Kidney capillary endothelial cell (primary cell): ENCODE measurements around the gene HPX.

ENCODE experiments used
- DNase-seq: peaks from one replicate; pipeline ENCODE4 v3.0.0-alpha.2; 2018; ENCODE audit warnings: low spot score

HPX gene

DNA sequence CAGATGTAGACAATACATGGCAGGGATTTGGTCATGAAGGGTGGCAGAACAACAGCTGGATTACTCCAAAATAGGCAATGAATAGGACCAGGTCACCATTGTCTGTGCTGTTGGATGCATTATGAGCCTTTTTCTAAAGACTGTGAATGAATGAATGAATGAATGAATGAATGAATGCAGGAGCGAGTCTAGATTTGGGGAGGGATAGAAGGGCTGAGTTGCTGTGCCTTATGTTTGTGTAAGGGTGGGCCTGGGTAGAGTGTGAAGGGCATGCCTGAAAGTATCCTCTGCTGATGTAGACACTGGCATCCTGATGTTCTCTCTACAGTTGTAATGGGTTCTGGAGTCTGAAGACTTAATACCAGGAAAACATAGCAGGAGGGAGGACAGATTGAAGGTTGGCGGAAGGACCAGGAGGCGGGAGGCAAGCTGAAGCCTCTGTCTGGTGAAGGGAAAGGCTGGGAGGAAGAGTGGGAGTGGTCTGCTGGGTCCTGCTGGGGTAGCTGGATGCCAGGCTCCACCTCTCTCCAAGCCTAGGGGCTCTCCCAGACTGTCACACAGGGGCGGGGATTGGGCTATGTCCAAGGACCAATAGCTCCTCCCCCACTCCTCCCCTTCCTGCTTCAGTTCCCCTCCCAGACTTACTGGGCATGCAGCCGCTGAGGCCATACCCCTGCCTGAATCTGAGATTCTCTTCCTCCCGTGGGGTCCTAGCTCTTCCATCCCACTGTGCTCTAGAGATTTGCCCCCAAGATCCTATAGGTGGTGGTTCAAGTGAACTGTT is 28.1 kb upstream of the HPX start:
- peak; percentile 82 for DNase-seq

DNA sequence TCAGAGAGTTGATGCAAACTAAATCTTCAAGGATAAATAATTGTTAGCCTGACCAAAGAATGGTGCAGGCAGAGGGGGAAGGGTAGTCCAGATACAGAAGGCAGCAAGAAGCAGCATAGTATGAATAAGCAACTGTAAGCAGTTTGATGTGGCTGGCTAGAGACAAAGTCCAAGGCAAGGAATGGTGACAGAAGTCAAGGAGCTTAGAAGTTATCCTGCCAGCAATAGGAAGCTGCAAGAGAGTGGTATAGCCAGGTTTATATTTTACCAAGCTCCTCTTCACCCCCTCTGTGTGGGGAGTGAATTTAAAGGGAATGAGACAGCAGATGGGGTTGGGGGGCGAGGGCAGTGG is 18.3 kb upstream of the HPX start:
- no peak for DNase-seq

DNA sequence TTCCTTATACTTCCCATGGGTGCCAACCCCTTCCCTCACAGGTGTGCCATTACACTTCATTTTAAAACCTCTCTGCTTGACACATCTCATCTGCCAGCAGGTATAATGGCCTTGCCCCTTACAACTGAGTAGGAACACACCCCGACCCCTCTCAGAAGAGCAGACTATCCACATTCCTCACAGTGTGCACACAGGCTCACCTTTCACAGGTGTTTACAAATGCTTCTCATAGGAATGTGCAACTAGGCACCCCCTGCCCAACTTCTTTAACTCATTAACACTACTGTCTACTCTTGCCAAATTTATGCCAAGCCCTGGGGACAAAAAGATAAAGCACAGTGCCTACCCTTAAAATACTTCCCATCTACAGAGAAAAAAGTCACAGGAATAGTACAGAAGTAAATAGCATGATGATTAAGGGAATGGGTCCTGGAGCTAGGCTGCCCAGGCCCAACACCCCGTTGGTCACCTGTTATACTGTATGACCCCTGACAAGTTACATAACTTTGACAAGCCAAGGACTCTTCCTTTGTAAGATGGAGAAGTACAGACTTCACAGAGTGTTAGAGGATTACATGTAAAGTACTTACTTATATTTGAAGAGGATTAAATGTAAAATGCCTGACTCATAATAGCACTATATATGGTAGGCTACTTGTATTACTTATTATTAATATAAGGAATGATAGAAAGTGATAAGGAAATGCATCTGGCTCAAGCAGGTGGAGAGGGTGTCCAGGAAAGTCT is 17.7 kb upstream of the HPX start:
- DNase-seq, result no peak

DNA sequence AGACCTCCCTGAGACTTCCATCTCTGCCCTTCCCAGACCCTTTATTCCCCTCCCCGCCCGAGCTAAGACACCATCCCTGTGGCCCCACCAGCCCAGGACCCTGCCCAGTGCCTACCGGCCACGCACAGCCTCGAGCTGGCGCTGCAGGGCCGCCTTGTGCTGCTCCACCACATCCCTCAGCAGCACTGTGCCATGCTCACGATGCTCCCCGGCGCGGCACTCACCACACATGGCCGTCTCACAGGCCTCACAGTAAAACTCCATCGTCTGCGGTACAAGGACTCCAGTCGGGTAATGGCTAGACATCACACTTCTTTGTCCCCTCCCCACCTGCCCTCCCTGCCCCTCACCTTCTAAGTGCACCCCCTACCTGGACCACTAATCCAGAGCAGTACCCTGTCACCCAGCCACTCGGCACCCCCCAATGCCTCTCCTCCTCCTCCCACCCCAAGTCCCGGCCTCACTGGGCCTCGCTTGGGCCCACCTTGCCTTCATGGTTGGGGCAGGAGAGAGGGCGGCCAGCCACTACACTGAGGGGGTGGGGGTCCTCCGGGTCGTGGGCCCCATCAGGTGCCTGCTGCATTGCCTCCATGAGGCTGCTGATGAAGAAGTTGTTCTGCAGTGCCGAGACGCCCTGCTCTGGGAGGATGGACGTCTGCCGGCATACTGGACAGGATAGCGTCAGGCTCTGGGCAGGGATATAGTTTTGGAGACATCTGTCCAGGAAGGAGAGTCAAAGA is 17.0 kb upstream of the HPX start:
- no peak for DNase-seq

DNA sequence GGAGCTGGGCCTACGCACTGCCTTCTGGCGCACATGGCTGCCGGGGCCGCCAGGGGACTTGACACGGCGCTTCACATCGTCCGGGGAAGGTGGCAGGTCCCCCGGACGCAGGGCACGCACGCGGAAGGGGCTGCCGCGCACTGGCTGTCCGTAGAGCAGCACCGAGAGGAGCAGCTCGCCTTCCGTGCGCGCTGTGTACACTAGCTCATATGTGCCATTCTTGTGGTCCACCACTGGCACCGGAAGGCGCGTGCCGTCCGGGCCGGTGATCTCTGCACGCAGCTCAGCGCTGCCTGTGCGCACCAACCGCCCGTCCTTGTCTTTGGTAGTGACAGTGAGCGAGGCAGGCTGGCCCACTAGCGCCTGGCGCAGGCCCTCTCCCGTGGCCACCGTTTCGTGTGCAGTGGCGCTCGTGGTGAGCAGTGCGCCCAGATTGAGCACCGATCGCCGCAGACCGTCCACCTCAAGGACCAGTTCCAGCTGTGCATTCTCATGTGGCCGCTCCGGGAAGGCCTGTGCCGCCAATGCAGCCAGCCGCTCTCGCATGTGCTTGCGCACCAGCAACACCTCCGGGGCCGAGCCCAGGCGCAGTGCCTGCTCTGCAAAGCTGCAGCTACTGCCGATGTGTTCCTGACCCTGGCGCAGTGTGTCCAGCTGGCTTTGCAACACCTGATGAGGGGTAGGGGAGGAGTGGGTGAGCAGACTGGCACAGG is 15.7 kb upstream of the HPX start:
- DNase-seq, result no peak

DNA sequence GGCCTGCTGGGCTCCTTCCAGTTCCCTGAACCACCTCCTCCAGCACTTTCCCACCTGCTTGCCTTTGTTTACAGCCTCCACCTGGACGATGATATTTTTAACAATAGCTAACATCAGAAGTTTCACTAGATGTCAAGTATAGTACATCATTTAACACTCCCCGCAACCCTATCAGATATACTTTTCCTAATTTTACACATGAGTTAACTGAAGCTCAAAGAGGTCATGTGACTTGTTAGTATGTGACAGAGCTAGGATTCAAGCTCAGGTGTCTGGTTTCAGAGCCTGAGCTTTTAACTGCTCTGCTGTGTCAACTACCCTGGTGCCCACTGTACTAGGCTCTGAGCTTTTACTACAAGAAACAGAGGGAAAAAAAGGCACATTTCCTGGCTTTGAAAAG is 14.3 kb upstream of the HPX start:
- no peak for DNase-seq

DNA sequence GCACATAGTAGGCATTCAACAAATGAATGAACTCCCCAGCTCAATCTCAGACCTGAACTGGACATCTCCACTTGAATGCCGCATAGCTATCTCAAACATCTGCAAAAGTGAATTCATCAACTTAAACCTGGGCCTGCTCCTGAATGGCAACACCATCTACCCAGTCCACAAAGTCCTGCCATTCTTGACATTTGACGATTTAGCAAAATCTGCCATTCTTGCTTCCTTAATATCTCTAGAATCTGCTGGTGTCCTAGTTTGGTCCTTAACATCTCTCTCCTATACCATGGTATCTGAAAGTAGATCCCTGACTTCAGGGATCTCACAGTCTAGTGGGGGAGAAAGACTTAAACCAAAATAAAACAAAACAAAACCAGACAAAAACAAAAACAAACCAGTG is 12.4 kb upstream of the HPX start:
- no peak for DNase-seq

DNA sequence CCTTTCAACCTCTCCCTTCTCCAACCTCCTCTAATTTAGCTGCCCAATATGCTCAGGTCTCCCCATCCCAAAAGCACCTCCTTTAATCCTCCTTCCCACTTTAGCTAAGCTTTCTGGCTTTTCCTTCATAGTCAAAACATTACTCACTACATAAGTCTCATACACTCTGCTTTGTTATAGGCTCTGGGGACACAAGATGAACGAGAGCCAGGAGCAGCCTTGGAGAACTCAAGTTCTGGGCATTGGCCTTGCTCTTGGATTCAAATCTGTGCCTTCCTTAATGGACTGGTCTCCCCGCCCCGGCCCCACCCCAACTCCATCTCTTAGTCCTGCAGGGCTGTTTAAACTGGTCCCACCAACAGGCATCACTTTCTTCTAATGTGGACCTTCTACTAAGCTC is 11.4 kb upstream of the HPX start:
- DNase-seq, result no peak

DNA sequence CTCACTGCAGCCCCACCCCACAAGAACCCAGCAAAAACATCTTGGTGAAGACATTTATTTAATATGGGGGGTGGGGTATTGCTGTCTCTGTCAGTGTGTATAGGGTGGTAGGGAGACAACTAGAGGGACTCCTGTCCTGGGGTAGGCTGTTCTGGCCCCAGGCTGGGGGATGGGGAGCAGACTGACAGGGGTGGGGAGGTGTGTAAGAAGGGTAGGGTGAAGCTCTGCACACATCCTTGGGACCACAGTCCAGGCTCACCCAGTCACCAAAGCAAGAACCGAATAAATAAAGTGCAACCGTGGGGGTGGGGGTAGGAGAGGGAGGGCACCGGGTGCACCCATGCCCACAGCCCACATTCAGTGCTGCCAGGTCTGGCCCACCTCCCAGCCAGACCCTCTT is 7.8 kb upstream of the HPX start:
- no peak for DNase-seq

DNA sequence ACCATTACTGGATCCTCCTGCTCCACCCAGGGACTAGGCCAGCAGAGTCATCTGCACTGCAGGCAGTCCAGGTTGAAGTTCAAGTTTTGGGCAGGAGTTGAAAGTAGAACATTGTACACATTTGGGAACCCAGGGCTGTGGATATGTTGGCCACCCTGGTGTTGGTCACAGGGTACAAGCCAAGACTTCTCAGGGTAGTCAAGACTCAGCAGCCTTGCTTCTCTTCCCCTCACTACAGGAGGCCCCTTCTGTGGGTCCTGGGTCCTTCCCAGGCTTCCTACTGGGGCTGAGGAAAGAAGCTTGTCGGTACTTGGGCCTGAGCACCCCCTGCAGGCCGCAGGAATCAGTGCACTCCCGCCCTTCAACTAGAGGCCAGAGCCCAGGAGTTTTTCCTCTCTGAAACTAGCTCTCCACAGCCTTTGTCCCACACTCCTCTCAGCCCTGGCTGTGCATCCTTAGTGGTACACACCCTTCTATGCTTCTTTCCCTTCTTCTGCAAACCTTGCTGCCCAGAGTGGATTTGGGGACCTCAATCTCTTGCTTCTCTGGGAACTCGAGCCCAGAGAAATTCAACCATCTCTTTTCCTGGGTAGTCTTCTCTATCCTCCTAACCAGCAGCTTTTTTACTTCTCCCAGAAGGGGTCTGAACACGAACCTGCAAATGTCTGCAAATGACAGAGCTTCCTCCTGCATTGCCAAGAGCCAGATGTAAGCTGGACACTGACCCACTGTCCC is 2.6 kb upstream of the HPX start:
- DNase-seq, result peak; percentile 30

DNA sequence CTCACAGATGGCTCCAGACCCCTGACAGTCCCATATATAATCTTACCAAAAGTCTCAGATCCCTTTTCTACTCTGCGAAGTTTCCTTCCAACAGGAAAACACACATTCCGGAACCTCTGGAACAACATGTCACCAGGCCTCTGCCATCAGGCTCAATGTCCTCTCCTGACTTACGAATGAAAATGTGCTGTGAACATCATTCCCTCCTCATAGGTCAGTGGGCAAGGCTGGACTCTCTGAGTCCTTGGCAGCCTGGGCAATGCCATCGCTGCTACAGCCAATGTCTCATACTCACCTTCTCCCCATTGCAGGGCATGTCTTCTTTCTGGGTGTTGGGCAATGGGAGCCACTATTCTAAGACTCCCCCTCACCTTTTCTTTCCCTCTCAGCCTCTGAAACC is 1.7 kb upstream of the HPX start:
- no peak for DNase-seq

DNA sequence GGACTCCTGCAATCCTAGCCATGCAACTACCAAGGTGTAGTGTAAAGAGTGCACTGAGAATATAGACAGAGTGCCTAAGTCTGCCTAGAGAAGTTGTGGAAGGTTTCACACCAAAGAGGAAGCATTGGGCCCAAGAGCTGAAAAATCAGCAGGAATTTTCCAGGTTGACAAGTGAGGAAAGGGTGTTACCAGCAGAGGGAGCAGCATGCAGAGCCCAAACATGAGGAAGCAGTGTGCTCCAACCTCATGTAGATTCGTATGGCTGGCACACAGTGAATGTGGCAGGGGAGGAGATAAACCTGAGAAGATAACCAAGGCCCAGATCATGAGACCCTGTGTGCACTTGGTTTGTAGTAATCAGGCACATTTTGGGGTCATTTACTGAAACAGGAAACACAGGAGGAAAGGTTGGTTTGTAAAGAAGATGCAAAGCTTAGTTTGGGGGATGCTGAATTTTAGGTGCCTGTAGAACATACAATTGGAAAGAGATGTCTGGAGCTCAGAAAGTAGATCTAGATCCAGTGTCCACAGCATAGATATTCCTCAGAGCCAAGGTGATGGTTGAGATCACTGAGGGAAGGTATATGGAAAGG is 1.7 kb downstream of the HPX start:
- peak; percentile 40 for DNase-seq

DNA sequence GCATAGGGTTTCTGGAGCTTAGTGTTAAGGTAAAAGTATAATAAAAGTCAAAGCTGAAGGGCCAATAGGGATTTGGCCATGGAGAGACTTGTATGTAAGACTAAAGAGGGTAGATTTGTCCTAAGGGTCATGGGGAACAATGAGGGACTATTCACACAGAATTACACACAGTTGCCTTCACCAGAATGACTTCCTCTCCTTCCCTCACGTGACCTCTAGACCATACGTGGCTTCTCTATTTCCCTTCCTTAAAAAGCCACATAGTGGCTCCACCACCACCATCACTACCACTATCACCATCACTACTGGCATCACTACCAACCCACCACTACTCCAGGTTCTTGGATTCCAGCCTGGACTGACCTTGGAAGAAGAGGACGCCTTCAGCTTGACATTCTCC is 2.8 kb downstream of the HPX start:
- no peak for DNase-seq

DNA sequence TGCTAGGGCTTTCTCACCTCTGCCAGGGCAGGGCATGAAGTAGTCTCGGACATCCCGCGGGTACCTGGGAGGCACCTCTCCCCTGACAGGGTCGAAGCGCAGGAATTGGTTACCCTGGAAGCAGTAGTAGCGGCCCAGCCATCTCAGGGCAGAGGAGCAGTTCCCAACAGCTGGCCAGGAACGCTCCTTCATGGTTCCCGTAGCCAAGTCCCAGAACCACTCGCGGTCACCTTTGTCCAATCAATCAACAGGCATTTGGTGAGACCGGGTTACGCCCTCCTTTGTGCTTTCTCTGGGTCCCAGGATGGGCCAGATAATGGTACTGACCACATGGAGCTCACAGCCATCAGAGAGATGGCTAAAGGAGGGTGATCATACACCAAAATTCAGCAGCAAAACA is 3.4 kb downstream of the HPX start:
- DNase-seq, result no peak

DNA sequence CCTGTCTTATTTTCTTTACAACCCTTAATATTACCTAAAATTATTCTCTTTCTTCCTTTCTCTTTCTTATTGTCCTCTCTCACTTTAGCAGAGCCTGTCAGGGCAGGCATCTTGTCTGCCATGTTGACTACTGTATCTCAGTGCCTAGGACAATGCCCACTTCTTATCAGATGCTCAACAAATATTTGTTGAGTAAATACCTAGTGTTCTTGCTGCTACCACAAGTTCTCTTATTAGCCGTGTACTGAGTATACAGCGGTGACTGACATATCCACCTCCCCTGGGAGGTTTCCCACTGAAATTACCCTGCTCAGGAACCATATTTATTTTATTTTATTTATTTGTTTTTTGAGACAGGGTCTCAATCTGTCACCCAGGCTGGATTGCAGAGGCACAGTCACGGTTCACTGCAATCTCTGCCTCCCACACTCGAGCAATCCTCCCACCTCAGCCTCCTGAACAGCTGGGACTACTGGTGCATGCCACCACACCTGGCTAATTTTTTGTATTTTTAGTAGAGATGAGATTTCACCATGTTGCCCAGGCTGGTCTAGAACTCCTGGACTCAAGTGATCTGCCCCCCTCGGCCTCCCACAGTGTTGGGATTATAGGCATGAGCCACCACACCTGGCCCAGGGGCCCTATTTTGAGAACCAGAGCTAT is 6.7 kb downstream of the HPX start:
- no peak for DNase-seq

DNA sequence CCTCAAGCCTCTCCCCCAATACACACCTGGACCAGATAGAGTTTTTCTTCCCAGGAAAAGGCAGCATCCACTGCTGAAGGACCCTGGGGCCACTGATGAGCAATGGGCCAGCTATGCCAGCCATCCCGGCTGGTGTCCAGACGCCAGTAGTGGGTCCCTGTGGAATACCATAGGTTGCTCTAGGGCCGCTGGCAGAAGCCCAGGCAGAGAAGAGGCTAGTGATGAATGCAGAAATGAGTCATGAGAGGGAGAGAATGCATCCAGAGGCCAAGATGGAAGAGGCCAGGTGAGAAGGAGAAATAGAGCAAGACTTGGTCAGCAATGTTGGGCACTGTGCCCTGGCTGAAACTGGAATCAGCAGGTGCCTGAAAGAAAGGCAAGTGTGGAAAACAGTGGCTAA is 8.9 kb downstream of the HPX start:
- DNase-seq, result no peak

DNA sequence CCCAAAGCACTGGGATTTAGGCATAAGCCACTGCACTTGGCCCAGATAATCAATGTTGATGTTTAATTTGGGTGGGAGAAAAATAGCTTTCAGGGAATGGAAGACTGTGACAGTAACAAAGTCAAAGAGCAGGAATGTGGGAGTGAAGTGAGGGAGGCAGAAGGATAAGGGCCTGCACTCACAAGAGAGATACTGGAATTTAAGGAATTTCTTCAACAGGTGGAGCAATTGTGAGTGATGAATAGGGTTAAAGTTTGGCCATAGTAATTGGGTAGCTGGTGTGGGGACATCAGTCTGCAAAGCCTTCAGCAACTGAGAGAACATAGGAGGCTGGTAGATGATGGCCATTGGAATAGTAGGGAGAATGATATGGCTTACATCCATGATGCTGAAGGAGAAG is 13.3 kb downstream of the HPX start:
- DNase-seq, result no peak

DNA sequence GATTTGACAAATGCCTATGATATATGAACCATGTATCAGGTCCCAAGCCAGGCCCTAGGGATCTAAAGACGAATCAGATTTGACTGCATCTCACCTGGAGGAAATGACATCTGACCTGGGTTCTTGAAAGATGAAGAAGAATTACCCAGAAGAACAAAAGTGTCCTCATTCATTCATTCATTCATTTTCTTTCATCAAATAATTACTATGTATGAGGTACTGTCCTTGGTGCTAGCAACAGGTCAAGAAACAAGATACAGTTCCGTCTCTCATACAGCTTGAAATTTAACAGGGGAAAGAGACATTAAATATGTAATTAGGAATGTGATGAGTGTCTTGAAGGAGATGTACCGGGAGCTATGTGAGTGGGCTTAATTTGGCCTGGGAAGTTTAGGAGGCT is 20.1 kb downstream of the HPX start:
- DNase-seq, result no peak

DNA sequence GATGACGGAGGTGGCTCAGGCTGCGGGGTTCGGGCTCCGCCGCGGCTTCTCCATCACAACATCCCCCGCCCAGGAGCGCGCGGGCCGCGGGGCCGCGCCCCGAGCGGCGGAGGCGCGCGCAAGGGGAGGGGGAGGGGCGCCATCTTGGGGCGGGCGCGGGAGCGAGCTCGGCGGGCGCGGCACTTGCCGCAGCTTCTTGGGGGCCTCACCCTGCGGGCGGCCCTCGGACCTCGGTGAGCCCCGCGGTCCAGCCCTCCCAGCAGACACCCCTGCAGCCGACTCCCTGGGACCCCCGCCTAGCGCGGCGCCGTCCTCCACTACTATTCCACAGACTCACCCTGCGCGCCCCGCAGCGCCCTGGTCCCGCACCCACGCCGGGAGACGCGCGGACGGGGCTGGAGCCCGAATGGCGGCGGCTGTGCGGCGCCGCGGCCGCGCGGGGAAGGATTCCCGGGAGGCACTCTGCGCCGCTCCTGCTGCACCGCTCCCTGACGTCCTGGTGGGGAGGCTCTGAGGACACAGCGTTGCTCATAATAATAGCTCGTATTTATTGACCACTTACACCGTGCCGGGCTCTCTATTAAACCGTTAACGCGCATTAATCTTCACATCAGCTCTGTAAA is 21.7 kb downstream of the HPX start, which contains the start of gene APBB1:
APBB1 (minus strand) TSS at position 86 of the 623 bp plus-strand sequence. CDS start 7,747 bp downstream, outside the sequence.
- peak; percentile 52 for DNase-seq

DNA sequence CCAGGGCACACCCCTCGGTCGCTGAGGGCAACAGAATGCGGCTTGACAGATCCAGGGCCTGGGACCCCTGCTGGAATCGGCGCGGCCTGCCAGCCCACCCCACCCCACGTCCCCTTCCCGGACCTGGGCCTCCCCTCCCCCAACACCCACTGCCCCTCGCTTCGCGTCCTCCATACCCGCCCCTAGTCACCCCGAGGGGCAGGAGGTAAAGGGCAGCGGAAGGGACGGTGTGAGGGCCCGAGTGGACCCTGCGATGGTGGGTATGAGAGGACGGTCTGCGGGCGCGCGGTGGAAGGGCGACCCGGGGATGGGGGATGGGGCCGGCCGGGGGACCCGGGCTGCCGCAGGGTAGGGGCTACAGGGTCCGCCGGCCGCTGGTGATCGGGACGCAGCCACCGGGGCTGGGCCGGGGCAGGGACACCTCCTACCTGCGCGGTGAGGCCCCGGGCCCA is 22.2 kb downstream of the HPX start:
- no peak for DNase-seq
